ENCODE measurements around the gene ZBED5. TPM values are rescaled to one million over a fixed set of nuclear protein-coding genes. Genes with fewer than 3 reads are reported as not detected.
"Not testable (repeated sequence)": the region's sequence is repeated elsewhere in the genome, so short reads cannot be mapped to it uniquely, and the experiment has no call there.

Gene ZBED5
- total RNA-seq, 2 donors from 2014 or later, result 37.1 to 38.6 TPM

- TF ChIP-seq CTCF (IDR thresholded peaks at IDR 0.05), result no peak
- Histone ChIP-seq H3K9me3 (no peaks in the 10 kb centered on the region), H3K36me3 (no peaks in the 10 kb centered on the region), H3K4me3 (no peak overlapping the region), H3K27ac (no peak overlapping the region), H3K4me1 (no peaks in the 10 kb centered on the region), H3K9ac (ENCODE audit: low read depth in 2 of 2, low read length in 2 of 2) (no peak overlapping the region), H3K27me3 (no peaks in the 10 kb centered on the region)
- no peak for DNase-seq
- intact Hi-C loops (cut with DNase I), result no loop called here
These were observed 19.0 kb downstream of the ZBED5 start for GRCh38 chr11:10838881-10839280.

GRCh38 chr11:10838083-10838482 is 19.8 kb downstream of the ZBED5 start:
- Histone ChIP-seq H3K9ac (ENCODE audit: low read depth in 2 of 2, low read length in 2 of 2) (no peak overlapping the region), H3K4me1 (no peaks in the 10 kb centered on the region), H3K27ac (no peak overlapping the region), H3K4me3 (no peak overlapping the region), H3K9me3 (no peaks in the 10 kb centered on the region), H3K36me3 (no peaks in the 10 kb centered on the region), H3K27me3 (no peaks in the 10 kb centered on the region)
- intact Hi-C loops (cut with DNase I), result no loop called here
- no peak for TF ChIP-seq CTCF (IDR thresholded peaks at IDR 0.05)
- DNase-seq, result no peak

- DNase-seq; H3K4me1 ChIP-seq; H3K36me3 ChIP-seq; intact Hi-C loops (cut with DNase I); H3K27me3 ChIP-seq; H3K4me3 ChIP-seq; H3K9me3 ChIP-seq; H3K9ac ChIP-seq (ENCODE audit: low read depth in 2 of 2, low read length in 2 of 2); H3K27ac ChIP-seq: not testable (repeated sequence)
These were observed 21.0 kb downstream of the ZBED5 start for GRCh38 chr11:10836884-10837283.

- Histone ChIP-seq H3K27me3 (no peaks in the 10 kb centered on the region), H3K9me3 (no peaks in the 10 kb centered on the region), H3K36me3 (no peaks in the 10 kb centered on the region), H3K9ac (ENCODE audit: low read depth in 2 of 2, low read length in 2 of 2) (no peak overlapping the region), H3K4me1 (no peaks in the 10 kb centered on the region), H3K27ac (no peak overlapping the region), H3K4me3 (no peak overlapping the region)
- no peak for TF ChIP-seq CTCF (IDR thresholded peaks at IDR 0.05)
- intact Hi-C loops (cut with DNase I), result no loop called here
- DNase-seq, result no peak
These were observed 28.7 kb downstream of the ZBED5 start for GRCh38 chr11:10829139-10829538.

- intact Hi-C loops (cut with DNase I), result no loop called here
- no peak overlapping the region for H3K27ac ChIP-seq
- no peak overlapping the region for H3K9ac ChIP-seq (ENCODE audit: low read depth in 2 of 2, low read length in 2 of 2)
- no peaks in the 10 kb centered on the region for H3K9me3 ChIP-seq
- no peaks in the 10 kb centered on the region for H3K4me1 ChIP-seq
- DNase-seq, result no peak
- no peak overlapping the region for H3K4me3 ChIP-seq
- no peaks in the 10 kb centered on the region for H3K36me3 ChIP-seq
- no peaks in the 10 kb centered on the region for H3K27me3 ChIP-seq
- TF ChIP-seq CTCF (IDR thresholded peaks at IDR 0.05), result no peak
These were observed 29.5 kb downstream of the ZBED5 start for GRCh38 chr11:10828402-10828801.

- H3K36me3 ChIP-seq, result no peaks in the 10 kb centered on the region
- H3K27me3 ChIP-seq, result no peaks in the 10 kb centered on the region
- no peak overlapping the region for H3K4me3 ChIP-seq
- H3K9me3 ChIP-seq, result no peaks in the 10 kb centered on the region
- no peak overlapping the region for H3K27ac ChIP-seq
- no peaks in the 10 kb centered on the region for H3K4me1 ChIP-seq
- DNase-seq, result no peak
- H3K9ac ChIP-seq (ENCODE audit: low read depth in 2 of 2, low read length in 2 of 2), result no peak overlapping the region
- intact Hi-C loops (cut with DNase I), result no loop called here
- no peak for TF ChIP-seq CTCF (IDR thresholded peaks at IDR 0.05)
These were observed 33.0 kb downstream of the ZBED5 start for GRCh38 chr11:10824888-10825287.

Measured in colonic mucosa (tissue), 4 donors.